GM12878 (cell line): ENCODE data around the gene SCAMP1. TPM values are rescaled to one million over a fixed set of nuclear protein-coding genes. Genes with fewer than 3 reads are reported as not detected.
"Not testable (repeated sequence)": the region's sequence is repeated elsewhere in the genome, so short reads cannot be mapped to it uniquely, and the experiment has no call there.

Experiments used
- ATAC-seq: fragments of 200-7000 bp; cut with Tn5 transposase; 3 replicates; pipeline ENCODE4 v1.9.1; 2020; ENCODE audit warnings: mild to moderate bottlenecking, moderate library complexity
- BruUV-seq: library from RNA; stranded (reverse); fragments of 400-500 nt; replicated peaks from 2 replicates; lab custom pipeline; 2021; lab: Mats Ljungman, UMichigan
- CTCF ChIA-PET: fragments of 300-600 bp; sonication (Branson Sonifier 250); formaldehyde crosslinking; extraction: SDS; loops from one replicate; lab custom pipeline; 2021; ENCODE audit warnings: inconsistent platforms; lab: Yijun Ruan, JAX
- POLR2A ChIA-PET: fragments of 350-600 bp; formaldehyde crosslinking; extraction: SDS; loops from one replicate; lab custom pipeline; 2021; ENCODE audit warnings: inconsistent platforms; lab: Charles Lee
- RAD21 ChIA-PET: fragments of 300-600 bp; sonication (Branson Sonifier 250); formaldehyde crosslinking; loops from one replicate; lab custom pipeline; 2023; ENCODE audit warnings: antibody characterized with exemption; ENCODE audit not compliant: unreplicated experiment; lab: Charles Lee
- SMC1A ChIA-PET: fragments of 300-600 bp; sonication (Branson Sonifier 250); formaldehyde crosslinking; loops from one replicate; lab custom pipeline; 2023; ENCODE audit not compliant: unreplicated experiment, uncharacterized antibody; lab: Charles Lee
- DNase-seq: peaks from one replicate; pipeline ENCODE4 v3.0.0-alpha.2; 2011; ENCODE audit warnings: low read depth, low spot score
- FAIRE-seq: peaks from 3 replicates; lab custom pipeline; 2011; peaks lifted over from hg19 to GRCh38; lab: Jason Lieb, UNC
- H2AFZ ChIP-seq: 2 replicates; pipeline ENCODE4 v1.6.0; 2011; ENCODE audit warnings: low read depth, low read length, control low read depth; ENCODE audit not compliant: control insufficient read depth
- H3K27ac ChIP-seq: 2 replicates; pipeline ENCODE4 v1.5.1; 2011; ENCODE audit warnings: control low read depth; ENCODE audit not compliant: control insufficient read depth, insufficient read depth
- H3K27me3 ChIP-seq, 2 experiments: replicated peaks in 1 of 2; 2 replicates each; pipeline versions ENCODE4 v1.6.0 to v1.6.1; 2011; ENCODE audit warnings: low read length in 1 of 2; ENCODE audit not compliant: control insufficient read depth in 2 of 2, insufficient read depth in 2 of 2
- H3K36me3 ChIP-seq, 2 experiments: 2 replicates each; pipeline ENCODE4 v1.5.1; 2011; ENCODE audit warnings: low read length in 1 of 2; ENCODE audit not compliant: control insufficient read depth in 2 of 2, insufficient read depth in 2 of 2
- H3K4me1 ChIP-seq: 2 replicates; pipeline ENCODE4 v1.6.1; 2011; ENCODE audit warnings: mild to moderate bottlenecking, low read length, moderate library complexity, mixed read lengths; ENCODE audit not compliant: control insufficient read depth, insufficient read depth
- H3K4me2 ChIP-seq: 2 replicates; pipeline ENCODE4 v1.6.0; 2011; ENCODE audit warnings: control low read depth; ENCODE audit not compliant: control insufficient read depth, insufficient read depth
- H3K4me3 ChIP-seq: fragments of 200-600 bp; sonication (generic); 2 replicates; pipeline ENCODE4 v1.5.1; 2016
- H3K79me2 ChIP-seq: 2 replicates; pipeline ENCODE4 v1.6.0; 2011; ENCODE audit warnings: low read length; ENCODE audit not compliant: control insufficient read depth, insufficient read depth
- H3K9ac ChIP-seq: 2 replicates; pipeline ENCODE4 v1.8.0; 2011; ENCODE audit warnings: low read length, control low read depth, mixed read lengths; ENCODE audit not compliant: control insufficient read depth, insufficient read depth
- H3K9me3 ChIP-seq: replicated peaks from 3 replicates; pipeline ENCODE4 v1.5.1; 2011; ENCODE audit warnings: mild to moderate bottlenecking, low read length; ENCODE audit not compliant: control insufficient read depth, insufficient read depth
- H4K20me1 ChIP-seq: 2 replicates; pipeline ENCODE4 v1.6.0; 2011; ENCODE audit not compliant: control insufficient read depth, insufficient read depth
- MEF2A ChIP-seq: IDR thresholded peaks from 2 replicates; pipeline ENCODE4 v1.6.1; 2011; ENCODE audit warnings: low read depth, mild to moderate bottlenecking, low read length, moderate library complexity; ENCODE audit not compliant: insufficient read depth
- WGBS: methylation state at CpG from one replicate; pipeline ENCODE4 v1.1.6; 2016; ENCODE audit warnings: low lambda C conversion rate; ENCODE audit not compliant: insufficient replicate concordance, insufficient coverage; ENCODE audit errors: missing lambda C conversion rate; 5-methylcytosine and 5-hydroxymethylcytosine counted together
- in situ Hi-C: fragments of 300-500 bp; cut with MboI; formaldehyde crosslinking; loops from 9 replicates; pipeline ENCODE4 v1.14.3; 2018; ENCODE audit warnings: mixed read lengths
- intact Hi-C: fragments of 100-400 bp; cut with micrococcal nuclease; formaldehyde crosslinking; loops from one replicate; pipeline ENCODE4 v1.14.2; 2022; ENCODE audit not compliant: unreplicated experiment
- polyA plus RNA-seq, 11 experiments: library from polyadenylated mRNA; depleted of rRNA in 4 of 11; unstranded in 6 of 11; stranded (reverse) in 5 of 11; fragments of >200 nt; fragmentation: Nextera tagmentation in 4 of 11; fragmentation: Illumina TruSeq in 1 of 11; extraction: Ambion mirVana in 4 of 11; extraction: Trizol in 1 of 11; gene quantifications; 1 replicate in 1 of 11; 2 replicates in 10 of 11; pipeline versions ENCODE4 v1.2.1 to v1.2.3, GENCODE V29; 2011 to 2016; ENCODE audit warnings: inconsistent platforms in 2 of 11, missing spikeins in 2 of 11, low read depth in 1 of 11
- total RNA-seq, 4 experiments: library from RNA; depleted of rRNA in 3 of 4; stranded (reverse); fragments of >200 nt in 3 of 4; fragmentation: Illumina TruSeq in 1 of 4; extraction: Trizol in 1 of 4; gene quantifications; 2 replicates each; pipeline versions ENCODE4 v1.2.1 to v1.2.3, GENCODE V29; 2013 to 2021

The SCAMP1 gene
- total and polyA plus RNA-seq, 10 of the 15 experiments (the other 5 are each of a cell fraction or from before 2014, with no cell fraction given), result 6.4 to 27.9 (median 20.0) TPM

- ATAC-seq, result no peak
Measured at GRCh38 chr5:78387468-78388153, 27.2 kb downstream of the SCAMP1 start.

GRCh38 chr5:78391357-78391756, 30.9 kb downstream of the SCAMP1 start:
- SMC1A ChIA-PET, H3K4me2 ChIP-seq, BruUV-seq, intact Hi-C loops, H3K4me3 ChIP-seq, H3K27me3 ChIP-seq, H4K20me1 ChIP-seq, H3K36me3 ChIP-seq, H2AFZ ChIP-seq, DNase-seq, H3K9me3 ChIP-seq, POLR2A ChIA-PET, H3K9ac ChIP-seq, CTCF ChIA-PET, H3K4me1 ChIP-seq, H3K27ac ChIP-seq, in situ Hi-C loops, FAIRE-seq, H3K79me2 ChIP-seq, ATAC-seq: not testable (repeated sequence)
- RAD21 ChIA-PET, result interaction anchor here (0.9 kb wide), 1 partner anchor 19 kb away, joined by 4 read pairs; no protein-coding TSS in a partner anchor
- 91% methylated on average over 18 of the region's 28 CpGs for WGBS

More at GRCh38 chr5:78387468-78388153, 27.2 kb downstream of the SCAMP1 start:
- DNase-seq, result no peak
- no peak overlapping the region for H3K9ac ChIP-seq
- ChIA-PET POLR2A (no interaction called here), RAD21 (no interaction called here), CTCF (interaction anchor here (1.3 kb wide), 1 partner anchor 11 kb away, joined by 4 read pairs; no protein-coding TSS in a partner anchor), SMC1A (no interaction called here)
- FAIRE-seq, result no peak
- no peak overlapping the region for H3K4me3 ChIP-seq
- peaks cover 5% of the 10 kb centered on the region; the same call in 2 of the 3 replicates for H3K9me3 ChIP-seq
- H2AFZ ChIP-seq, result no peak overlapping the region
- no peak overlapping the region for H3K4me2 ChIP-seq
- 80% methylated on average over 11 of the region's 11 CpGs for WGBS
- BruUV-seq, result no TSS peak
- no peaks in the 10 kb centered on the region; a peak in 2 of 4 replicates for H3K36me3 ChIP-seq
- H3K79me2 ChIP-seq, result no peaks in the 10 kb centered on the region; the same call in 1 of the 2 replicates
- intact Hi-C loops (no loop called here), in situ Hi-C loops (no loop called here)
- H4K20me1 ChIP-seq, result no peaks in the 10 kb centered on the region
- no peak for TF ChIP-seq MEF2A
- no peak overlapping the region for H3K27ac ChIP-seq
- no peaks in the 10 kb centered on the region for H3K27me3 ChIP-seq
- no peaks in the 10 kb centered on the region for H3K4me1 ChIP-seq
